VCaP (cell line): ENCODE results near the gene ZNF277.
"Not testable (repeated sequence)": the region's sequence is repeated elsewhere in the genome, so short reads cannot be mapped to it uniquely, and the experiment has no call there.

Source experiments
- H3K27ac ChIP-seq: fragments of 450-650 bp; 2 replicates; pipeline ENCODE4 v1.5.1; 2017
- TF ChIP-seq, protein P1 (sequence below): fragments of 450-650 bp; conservative IDR thresholded peaks from 2 replicates; pipeline ENCODE4 v1.5.1; 2017; ENCODE audit warnings: mild to moderate bottlenecking, moderate library complexity

The ZNF277 gene

DNA sequence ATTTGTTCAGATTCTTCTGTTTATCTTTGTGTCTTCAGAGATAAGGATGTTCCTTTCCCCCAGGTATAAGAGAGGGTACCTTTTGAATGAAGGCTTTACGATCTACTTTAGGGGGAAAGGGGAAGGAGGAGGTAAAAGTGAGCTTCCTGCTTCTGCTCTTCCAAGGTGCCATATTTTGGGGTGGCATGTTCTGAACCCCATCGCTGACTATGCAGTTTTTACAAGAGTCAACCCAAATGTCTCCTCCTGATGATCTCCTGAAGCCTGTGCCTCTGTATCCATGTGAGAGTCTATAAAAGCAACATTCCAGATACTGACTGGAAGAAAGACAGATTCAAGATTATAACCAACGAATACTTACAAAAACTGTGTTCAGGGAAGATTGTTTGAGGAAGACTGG is 102.5 kb downstream of the ZNF277 start:
- TF ChIP-seq, protein P1, sequence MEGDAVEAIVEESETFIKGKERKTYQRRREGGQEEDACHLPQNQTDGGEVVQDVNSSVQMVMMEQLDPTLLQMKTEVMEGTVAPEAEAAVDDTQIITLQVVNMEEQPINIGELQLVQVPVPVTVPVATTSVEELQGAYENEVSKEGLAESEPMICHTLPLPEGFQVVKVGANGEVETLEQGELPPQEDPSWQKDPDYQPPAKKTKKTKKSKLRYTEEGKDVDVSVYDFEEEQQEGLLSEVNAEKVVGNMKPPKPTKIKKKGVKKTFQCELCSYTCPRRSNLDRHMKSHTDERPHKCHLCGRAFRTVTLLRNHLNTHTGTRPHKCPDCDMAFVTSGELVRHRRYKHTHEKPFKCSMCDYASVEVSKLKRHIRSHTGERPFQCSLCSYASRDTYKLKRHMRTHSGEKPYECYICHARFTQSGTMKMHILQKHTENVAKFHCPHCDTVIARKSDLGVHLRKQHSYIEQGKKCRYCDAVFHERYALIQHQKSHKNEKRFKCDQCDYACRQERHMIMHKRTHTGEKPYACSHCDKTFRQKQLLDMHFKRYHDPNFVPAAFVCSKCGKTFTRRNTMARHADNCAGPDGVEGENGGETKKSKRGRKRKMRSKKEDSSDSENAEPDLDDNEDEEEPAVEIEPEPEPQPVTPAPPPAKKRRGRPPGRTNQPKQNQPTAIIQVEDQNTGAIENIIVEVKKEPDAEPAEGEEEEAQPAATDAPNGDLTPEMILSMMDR = no peak
- no peak overlapping the region for H3K27ac ChIP-seq

DNA sequence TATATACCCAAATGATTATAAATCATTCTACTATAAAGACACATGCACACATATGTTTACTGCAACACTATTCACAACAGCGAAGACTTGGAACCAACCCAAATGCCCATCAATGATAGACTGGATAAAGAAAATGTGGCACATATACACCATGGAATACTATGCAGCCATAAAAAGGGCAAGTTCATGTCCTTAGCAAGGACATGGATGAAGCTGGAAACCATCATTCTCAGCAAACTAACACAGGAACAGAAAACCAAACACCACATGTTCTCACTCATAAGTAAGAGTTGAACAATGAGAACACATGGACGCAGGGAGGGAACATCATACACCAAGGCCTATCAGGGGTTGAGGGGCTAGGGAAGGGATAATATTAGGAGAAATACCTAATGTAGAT is 110.3 kb downstream of the ZNF277 start:
- H3K27ac ChIP-seq = not testable (repeated sequence)

DNA sequence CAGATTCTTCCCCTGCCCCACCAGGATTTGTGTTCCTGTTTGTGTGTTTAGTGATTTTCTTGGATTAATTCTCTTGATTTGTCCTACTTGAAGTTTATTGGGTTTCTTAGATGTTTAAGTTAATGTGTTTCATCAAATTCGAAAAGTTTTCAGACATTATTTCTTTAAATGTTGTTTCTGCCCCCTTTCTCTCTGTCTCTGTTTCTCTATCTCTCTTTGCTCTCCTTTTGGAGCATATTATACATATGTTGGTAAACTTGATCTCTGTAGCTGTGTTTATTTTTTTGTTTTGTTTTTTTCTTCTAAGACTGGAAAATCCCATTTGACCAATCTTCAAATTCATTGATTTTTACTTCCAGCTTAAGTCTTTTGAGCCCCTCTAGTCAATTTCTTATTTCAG is 115.6 kb downstream of the ZNF277 start:
- TF ChIP-seq, protein P1 = no peak

GRCh38 chr7:112327566-112327965 is 121.1 kb downstream of the ZNF277 start:
- TF ChIP-seq, protein P1 = no peak

More for the DNA sequence above, 115.6 kb downstream of the ZNF277 start:
- no peak overlapping the region for H3K27ac ChIP-seq

DNA sequence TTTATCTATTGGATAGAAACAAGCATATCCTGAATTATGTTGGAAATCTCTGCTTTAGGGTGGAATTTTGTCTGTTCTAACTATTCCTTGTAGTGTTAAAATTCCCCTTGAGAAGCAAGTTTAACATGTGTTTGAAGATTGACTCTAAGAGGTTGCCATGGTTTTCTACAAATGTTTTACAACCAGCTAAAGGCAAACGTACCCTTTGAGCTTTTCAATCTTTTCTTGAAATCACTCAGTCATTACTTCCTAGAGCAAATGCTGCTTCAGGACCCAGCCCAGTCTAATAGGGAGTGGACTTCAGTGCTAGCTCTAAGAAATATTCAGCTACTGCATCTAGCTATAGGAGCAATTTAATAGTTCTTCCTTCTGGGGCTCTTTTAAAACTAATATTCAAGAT is 125.0 kb downstream of the ZNF277 start:
- TF ChIP-seq, protein P1 = no peak
- H3K27ac ChIP-seq = no peak overlapping the region

More at GRCh38 chr7:112327566-112327965, 121.1 kb downstream of the ZNF277 start:
- H3K27ac ChIP-seq = no peak overlapping the region

DNA sequence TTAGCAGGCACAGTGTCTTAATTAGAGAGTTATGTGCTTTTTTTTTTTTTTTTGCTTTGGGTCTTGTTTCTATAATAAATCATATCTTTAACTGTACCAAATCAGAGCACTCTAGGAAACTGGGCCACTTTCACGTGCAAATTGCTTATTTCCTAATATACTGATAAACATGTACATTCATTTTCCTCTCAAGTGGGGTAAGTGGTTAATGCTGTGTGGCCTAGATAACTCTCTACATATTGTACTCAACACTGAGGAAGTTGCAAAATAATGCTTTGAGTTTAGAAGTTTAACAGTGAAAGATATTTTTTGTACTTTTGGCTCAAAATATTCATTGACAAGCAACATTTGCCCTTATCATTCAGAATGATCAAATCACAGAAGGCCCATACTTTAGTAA is 127.9 kb downstream of the ZNF277 start:
- TF ChIP-seq, protein P1 = no peak
- H3K27ac ChIP-seq = no peak overlapping the region

DNA sequence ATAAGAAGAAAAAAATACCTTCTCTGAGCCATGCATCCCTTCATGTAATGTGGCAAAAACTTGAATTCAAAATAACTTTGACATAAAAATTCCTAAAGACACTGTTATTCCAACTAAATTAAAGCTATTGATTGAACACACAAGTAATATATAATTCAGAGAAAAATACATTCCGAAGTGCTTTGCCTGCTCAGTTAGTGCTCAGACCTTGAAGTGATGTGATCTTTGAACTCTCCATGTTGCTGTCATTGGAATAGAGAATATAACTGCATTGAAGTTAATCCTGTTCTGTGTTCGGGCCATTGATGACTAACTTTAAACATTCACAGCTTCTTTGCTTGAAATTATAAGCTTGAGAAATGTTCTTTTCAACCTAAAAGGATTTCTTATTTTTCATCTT is 129.8 kb downstream of the ZNF277 start:
- no peak overlapping the region for H3K27ac ChIP-seq
- TF ChIP-seq, protein P1 = no peak

DNA sequence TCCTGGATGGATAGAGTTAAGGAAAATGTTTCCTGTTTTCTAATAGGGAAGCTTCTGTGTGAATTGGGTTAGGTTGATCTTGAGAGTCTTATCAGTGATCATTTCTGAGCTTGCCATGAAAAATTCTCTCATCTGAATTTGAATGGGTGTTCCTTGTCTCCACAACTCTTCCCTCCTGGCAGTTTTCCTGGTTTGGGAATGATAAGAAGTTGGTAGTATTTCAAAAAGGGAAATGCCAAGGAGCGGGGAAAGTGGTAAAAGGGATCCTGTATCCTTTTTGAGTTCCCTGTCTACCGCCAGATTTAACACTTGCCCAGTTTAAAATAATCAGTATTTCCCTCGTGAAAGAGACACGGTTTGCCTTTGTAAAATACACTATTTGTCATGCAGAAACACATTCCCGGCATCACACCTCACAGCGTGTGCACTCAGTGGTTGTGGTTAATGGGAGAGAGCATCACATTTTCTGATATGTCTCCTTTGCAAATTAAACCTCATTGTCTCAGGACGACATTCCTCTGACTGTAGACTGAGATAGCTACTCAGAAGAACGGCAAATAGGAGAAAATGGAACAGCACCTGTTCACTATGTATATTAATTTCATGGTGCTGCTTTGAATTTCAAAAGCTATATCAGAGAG is 130.6 kb downstream of the ZNF277 start:
- TF ChIP-seq, protein P1 = no peak
- no peak overlapping the region for H3K27ac ChIP-seq
